Spinal cord (tissue), 10 donors: ENCODE measurements around the gene MYO3A. TPM values are rescaled to one million over a fixed set of nuclear protein-coding genes. Genes with fewer than 3 reads are reported as not detected.

Source experiments
- DNase-seq, 6 donors: peaks; one replicate each; pipeline versions ENCODE4 v3.0.0 to v3.0.0-alpha.2; 2013 to 2015; ENCODE audit warnings: low spot score in 6 of 6, low read depth in 4 of 6
- H3K27ac ChIP-seq: one replicate; pipeline ENCODE4 v1.5.1; 2013; ENCODE audit warnings: low read depth, low read length, control low read depth
- H3K27me3 ChIP-seq: one replicate; pipeline ENCODE4 v1.6.1; 2013; ENCODE audit warnings: low read length; ENCODE audit not compliant: control insufficient read depth, insufficient read depth
- H3K36me3 ChIP-seq: one replicate; pipeline ENCODE4 v1.6.1; 2013; ENCODE audit warnings: low read length; ENCODE audit not compliant: control insufficient read depth, insufficient read depth
- H3K4me1 ChIP-seq: one replicate; pipeline ENCODE4 v1.6.1; 2013; ENCODE audit warnings: low read length; ENCODE audit not compliant: control insufficient read depth, insufficient read depth
- H3K4me3 ChIP-seq: one replicate; pipeline ENCODE4 v1.5.1; 2013; ENCODE audit warnings: low read depth, low read length, control low read depth
- H3K9me3 ChIP-seq: one replicate; pipeline ENCODE4 v1.6.1; 2013; ENCODE audit warnings: low read length; ENCODE audit not compliant: control insufficient read depth, insufficient read depth
- WGBS: methylation state at CpG from one replicate; pipeline ENCODE4 v1.1.5; 2013; ENCODE audit warnings: missing lambda C conversion rate; ENCODE audit not compliant: insufficient coverage; 5-methylcytosine and 5-hydroxymethylcytosine counted together
- polyA plus RNA-seq, 2 donors: library from polyadenylated mRNA; unstranded; fragments of 120-200 nt; gene quantifications; one replicate each; pipeline ENCODE4 v1.2.1, GENCODE V29; 2013; ENCODE audit not compliant: insufficient read length in 2 of 2
- total RNA-seq, 2 donors: library from RNA; depleted of rRNA in 1 of 2; stranded (reverse); fragments of 120-200 nt in 1 of 2; fragments of >200 nt in 1 of 2; gene quantifications; one replicate each; pipeline versions ENCODE4 v1.2.3 to v1.2.4, GENCODE V29; 2013 to 2014
- donor health status: healthy.

Gene MYO3A
- total and polyA plus RNA-seq, 4 donors, result 2.0 to 4.7 (median 3.9) TPM

- Histone ChIP-seq H3K4me3 (no peak overlapping the region), H3K4me1 (no peaks in the 10 kb centered on the region), H3K36me3 (no peaks in the 10 kb centered on the region), H3K9me3 (no peaks in the 10 kb centered on the region), H3K27me3 (peaks cover 28% of the 10 kb centered on the region), H3K27ac (no peak overlapping the region)
- no peak for DNase-seq
- WGBS, result 70% methylated on average over 3 of the region's 4 CpGs
Observed at GRCh38 chr10:26225322-26225721, 291.3 kb downstream of the MYO3A start.

- Histone ChIP-seq H3K4me1 (no peaks in the 10 kb centered on the region), H3K9me3 (no peaks in the 10 kb centered on the region), H3K27me3 (peaks cover 7% of the 10 kb centered on the region), H3K36me3 (no peaks in the 10 kb centered on the region), H3K4me3 (no peak overlapping the region), H3K27ac (no peak overlapping the region)
- no peak for DNase-seq
- WGBS, result 83% methylated on average over 3 of the region's 5 CpGs
Observed at GRCh38 chr10:26227786-26228185, 293.8 kb downstream of the MYO3A start.

- Histone ChIP-seq H3K9me3 (no peaks in the 10 kb centered on the region), H3K4me3 (no peak overlapping the region), H3K36me3 (no peaks in the 10 kb centered on the region), H3K27me3 (no peaks in the 10 kb centered on the region), H3K27ac (no peak overlapping the region), H3K4me1 (no peaks in the 10 kb centered on the region)
- 95% methylated on average over 5 of the region's 5 CpGs for WGBS
- no peak for DNase-seq
Observed at GRCh38 chr10:26232174-26232573, 298.1 kb downstream of the MYO3A start.

GRCh38 chr10:26235761-26236160 is 301.7 kb downstream of the MYO3A start:
- no peaks in the 10 kb centered on the region for H3K4me1 ChIP-seq
- no peaks in the 10 kb centered on the region for H3K36me3 ChIP-seq
- no peaks in the 10 kb centered on the region for H3K9me3 ChIP-seq
- peaks cover 9% of the 10 kb centered on the region for H3K27me3 ChIP-seq
- DNase-seq, result no peak
- WGBS, result 97% methylated on average over 3 of the region's 6 CpGs
- H3K27ac ChIP-seq, result no peak overlapping the region
- no peak overlapping the region for H3K4me3 ChIP-seq

GRCh38 chr10:26238378-26238777 is 304.3 kb downstream of the MYO3A start:
- no peaks in the 10 kb centered on the region for H3K4me1 ChIP-seq
- whole genome bisulfite sequencing, result 54% methylated on average over 2 of the region's 2 CpGs
- H3K4me3 ChIP-seq, result no peak overlapping the region
- H3K27me3 ChIP-seq, result peaks cover 14% of the 10 kb centered on the region
- H3K36me3 ChIP-seq, result no peaks in the 10 kb centered on the region
- H3K9me3 ChIP-seq, result no peaks in the 10 kb centered on the region
- H3K27ac ChIP-seq, result no peak overlapping the region
- DNase-seq, result no peak

GRCh38 chr10:26242706-26243350 is 308.8 kb downstream of the MYO3A start:
- Histone ChIP-seq H3K27me3 (peaks cover 14% of the 10 kb centered on the region), H3K4me3 (no peak overlapping the region), H3K36me3 (no peaks in the 10 kb centered on the region), H3K9me3 (no peaks in the 10 kb centered on the region), H3K27ac (no peak overlapping the region), H3K4me1 (no peaks in the 10 kb centered on the region)
- no CpG with 5 or more reads among the region's 5 CpGs for WGBS
- DNase-seq, result peak in 2 of 6 donors; percentile 13 to 86

- Histone ChIP-seq H3K9me3 (no peaks in the 10 kb centered on the region), H3K4me3 (no peak overlapping the region), H3K36me3 (no peaks in the 10 kb centered on the region), H3K27me3 (peaks cover 14% of the 10 kb centered on the region), H3K27ac (no peak overlapping the region), H3K4me1 (no peaks in the 10 kb centered on the region)
- 17% methylated on average over 4 of the region's 5 CpGs for WGBS
- DNase-seq, result peak in 2 of 6 donors; percentile 65 to 83
Observed at GRCh38 chr10:26243351-26243720, 309.3 kb downstream of the MYO3A start.

GRCh38 chr10:26249681-26250080 is 315.7 kb downstream of the MYO3A start:
- no peak for DNase-seq
- no peak overlapping the region for H3K27ac ChIP-seq
- H3K9me3 ChIP-seq, result no peaks in the 10 kb centered on the region
- no peaks in the 10 kb centered on the region for H3K4me1 ChIP-seq
- H3K4me3 ChIP-seq, result no peak overlapping the region
- WGBS, result 94% methylated on average over 3 of the region's 6 CpGs
- no peaks in the 10 kb centered on the region for H3K36me3 ChIP-seq
- no peaks in the 10 kb centered on the region for H3K27me3 ChIP-seq

- no peak overlapping the region for H3K4me3 ChIP-seq
- no peaks in the 10 kb centered on the region for H3K36me3 ChIP-seq
- no peaks in the 10 kb centered on the region for H3K27me3 ChIP-seq
- no peak for DNase-seq
- WGBS, result 93% methylated on average over 5 of the region's 6 CpGs
- H3K27ac ChIP-seq, result no peak overlapping the region
- no peaks in the 10 kb centered on the region for H3K9me3 ChIP-seq
- H3K4me1 ChIP-seq, result no peaks in the 10 kb centered on the region
Observed at GRCh38 chr10:26251925-26252324, 317.9 kb downstream of the MYO3A start.

- 88% methylated on average over 7 of the region's 7 CpGs for WGBS
- Histone ChIP-seq H3K4me1 (no peaks in the 10 kb centered on the region), H3K9me3 (no peaks in the 10 kb centered on the region), H3K27me3 (no peaks in the 10 kb centered on the region), H3K27ac (no peak overlapping the region), H3K4me3 (no peak overlapping the region), H3K36me3 (no peaks in the 10 kb centered on the region)
- DNase-seq, result no peak
Observed at GRCh38 chr10:26254616-26255015, 320.6 kb downstream of the MYO3A start.
